AG09319 (cell line): Measurements from ENCODE around the gene POLD4.

ENCODE experiments used
- DNase-seq: peaks from one replicate; pipeline ENCODE4 v3.0.0-alpha.2; 2010; ENCODE audit warnings: low read depth; ENCODE audit errors: extremely low read depth
- TF ChIP-seq, protein P1 (sequence below): IDR thresholded peaks from 2 replicates; pipeline ENCODE4 v1.5.1; 2011; ENCODE audit warnings: low read depth, mild to moderate bottlenecking, inconsistent platforms, low read length, moderate library complexity

POLD4 gene

DNA sequence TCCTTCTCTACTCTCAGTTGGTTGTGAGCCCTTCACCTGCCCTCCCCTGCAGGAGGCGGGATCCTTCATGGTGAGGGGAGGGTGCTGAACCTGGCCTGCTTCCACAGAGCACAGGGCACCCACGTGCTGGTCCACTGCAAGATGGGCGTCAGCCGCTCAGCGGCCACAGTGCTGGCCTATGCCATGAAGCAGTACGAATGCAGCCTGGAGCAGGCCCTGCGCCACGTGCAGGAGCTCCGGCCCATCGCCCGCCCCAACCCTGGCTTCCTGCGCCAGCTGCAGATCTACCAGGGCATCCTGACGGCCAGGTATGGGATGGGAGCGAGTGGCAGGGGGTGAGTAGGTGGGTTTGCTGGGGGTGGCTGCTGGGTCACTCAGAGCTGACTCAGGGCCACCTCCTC lies 43.7 kb downstream of the POLD4 start:
- TF ChIP-seq, protein P1, sequence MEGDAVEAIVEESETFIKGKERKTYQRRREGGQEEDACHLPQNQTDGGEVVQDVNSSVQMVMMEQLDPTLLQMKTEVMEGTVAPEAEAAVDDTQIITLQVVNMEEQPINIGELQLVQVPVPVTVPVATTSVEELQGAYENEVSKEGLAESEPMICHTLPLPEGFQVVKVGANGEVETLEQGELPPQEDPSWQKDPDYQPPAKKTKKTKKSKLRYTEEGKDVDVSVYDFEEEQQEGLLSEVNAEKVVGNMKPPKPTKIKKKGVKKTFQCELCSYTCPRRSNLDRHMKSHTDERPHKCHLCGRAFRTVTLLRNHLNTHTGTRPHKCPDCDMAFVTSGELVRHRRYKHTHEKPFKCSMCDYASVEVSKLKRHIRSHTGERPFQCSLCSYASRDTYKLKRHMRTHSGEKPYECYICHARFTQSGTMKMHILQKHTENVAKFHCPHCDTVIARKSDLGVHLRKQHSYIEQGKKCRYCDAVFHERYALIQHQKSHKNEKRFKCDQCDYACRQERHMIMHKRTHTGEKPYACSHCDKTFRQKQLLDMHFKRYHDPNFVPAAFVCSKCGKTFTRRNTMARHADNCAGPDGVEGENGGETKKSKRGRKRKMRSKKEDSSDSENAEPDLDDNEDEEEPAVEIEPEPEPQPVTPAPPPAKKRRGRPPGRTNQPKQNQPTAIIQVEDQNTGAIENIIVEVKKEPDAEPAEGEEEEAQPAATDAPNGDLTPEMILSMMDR, result no peak
- no peak for DNase-seq

DNA sequence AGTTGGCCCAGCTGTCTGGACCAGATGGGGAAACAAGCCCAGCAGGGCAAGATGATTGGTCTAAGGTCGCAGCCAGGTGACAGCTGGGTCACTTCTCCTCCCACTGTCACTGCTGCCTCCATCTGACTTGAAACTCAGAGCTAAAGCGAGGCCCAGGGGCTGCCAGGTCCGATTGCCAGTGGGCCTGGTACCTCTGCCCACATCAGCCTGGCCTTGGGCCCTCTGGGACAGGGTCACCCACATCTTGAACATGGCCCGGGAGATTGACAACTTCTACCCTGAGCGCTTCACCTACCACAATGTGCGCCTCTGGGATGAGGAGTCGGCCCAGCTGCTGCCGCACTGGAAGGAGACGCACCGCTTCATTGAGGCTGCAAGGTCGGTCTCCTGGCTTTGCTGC lies 44.2 kb downstream of the POLD4 start:
- DNase-seq, result no peak
- TF ChIP-seq, protein P1, result no peak

GRCh38 chr11:67308031-67308866 lies 45.1 kb downstream of the POLD4 start:
- no peak for DNase-seq
- TF ChIP-seq, protein P1, result no peak

DNA sequence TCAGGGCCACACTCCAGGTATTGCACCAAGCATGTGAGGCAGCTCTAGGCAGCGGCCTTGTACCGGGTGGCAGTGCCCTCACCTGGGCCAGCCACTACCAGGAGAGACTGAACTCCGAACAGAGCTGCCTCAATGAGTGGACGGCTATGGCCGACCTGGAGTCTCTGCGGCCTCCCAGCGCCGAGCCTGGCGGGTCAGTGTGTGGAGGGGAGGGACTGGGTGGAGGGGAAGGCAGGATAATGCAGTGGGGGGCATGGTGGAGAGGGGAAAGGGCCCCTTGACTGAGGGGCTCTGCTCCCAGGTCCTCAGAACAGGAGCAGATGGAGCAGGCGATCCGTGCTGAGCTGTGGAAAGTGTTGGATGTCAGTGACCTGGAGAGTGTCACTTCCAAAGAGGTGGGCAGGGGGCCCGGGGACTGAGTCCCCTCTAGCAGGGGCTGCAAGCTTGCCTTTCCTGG lies 45.8 kb downstream of the POLD4 start:
- TF ChIP-seq, protein P1, result no peak
- no peak for DNase-seq

GRCh38 chr11:67306769-67307544 lies 46.4 kb downstream of the POLD4 start:
- no peak for DNase-seq
- TF ChIP-seq, protein P1, result no peak

DNA sequence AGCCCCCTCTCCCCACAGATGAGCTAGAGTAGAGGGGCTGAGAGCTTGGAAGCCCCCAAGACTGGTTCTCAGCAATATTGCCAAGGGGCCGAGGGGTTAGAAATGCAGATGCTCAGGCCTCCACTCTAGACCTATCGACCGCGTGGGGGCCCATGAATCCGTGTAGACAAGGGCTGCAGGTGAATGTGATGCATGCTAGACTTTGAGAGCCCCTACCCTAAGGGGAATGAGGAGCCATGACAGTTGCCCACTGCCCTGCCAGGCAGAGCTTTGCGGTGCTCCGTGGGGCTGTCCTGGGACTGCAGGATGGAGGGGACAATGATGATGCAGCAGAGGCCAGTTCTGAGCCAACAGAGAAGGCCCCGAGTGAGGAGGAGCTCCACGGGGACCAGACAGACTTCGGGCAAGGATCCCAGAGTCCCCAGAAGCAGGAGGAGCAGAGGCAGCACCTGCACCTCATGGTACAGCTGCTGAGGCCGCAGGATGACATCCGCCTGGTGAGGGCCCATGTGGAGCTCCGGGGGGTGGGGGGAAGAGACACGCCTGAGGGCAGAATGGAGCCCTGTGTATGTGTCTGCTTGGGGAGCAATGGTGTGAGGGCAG lies 48.7 kb downstream of the POLD4 start:
- no peak for DNase-seq
- TF ChIP-seq, protein P1, result no peak
